COLO829 (cell line): ENCODE data around the gene POLR1E.

Experiments used
- DNase-seq: peaks from one replicate; pipeline ENCODE4 v3.0.0; 2012; ENCODE audit warnings: low spot score

The POLR1E gene

DNA sequence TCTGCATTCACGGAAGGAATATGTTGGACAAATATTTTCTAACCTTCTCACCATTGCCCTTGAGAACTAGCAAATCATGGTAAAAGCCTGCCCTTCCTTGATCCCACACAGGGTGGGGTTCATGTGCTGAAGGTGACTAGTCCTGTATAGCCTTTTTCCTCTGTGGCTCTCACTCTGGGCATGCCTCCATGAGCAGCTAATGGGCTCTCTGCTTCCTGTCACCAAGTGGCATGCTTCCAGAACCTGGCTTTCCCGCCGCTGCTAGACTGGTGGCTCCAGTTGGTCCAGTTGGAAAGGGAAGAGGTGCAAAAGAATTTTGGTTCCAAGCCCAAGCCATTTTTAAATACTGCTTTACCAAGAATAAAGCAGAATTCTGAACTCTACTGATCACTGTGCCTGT, 54.9 kb downstream of the POLR1E start:
- DNase-seq: no peak

DNA sequence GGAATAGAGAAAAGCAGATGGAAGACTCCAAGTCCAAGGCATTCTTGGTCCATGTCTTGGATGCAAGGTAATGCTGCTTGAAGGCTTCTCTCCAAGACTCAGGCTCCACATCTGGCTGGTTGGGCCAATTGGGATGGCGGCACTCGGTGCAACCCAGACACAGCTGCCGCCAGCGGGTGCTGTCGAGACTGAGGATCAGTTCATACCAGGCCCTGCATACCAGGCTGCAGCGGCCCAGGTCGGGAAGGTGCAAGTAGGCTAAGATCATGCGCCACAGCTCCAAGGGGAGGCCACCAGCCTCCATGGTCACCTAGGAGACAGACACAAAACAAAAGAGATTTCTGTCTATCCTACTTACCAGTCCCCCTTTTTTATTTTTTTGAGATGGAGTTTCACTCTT, 55.7 kb downstream of the POLR1E start:
- no peak for DNase-seq

DNA sequence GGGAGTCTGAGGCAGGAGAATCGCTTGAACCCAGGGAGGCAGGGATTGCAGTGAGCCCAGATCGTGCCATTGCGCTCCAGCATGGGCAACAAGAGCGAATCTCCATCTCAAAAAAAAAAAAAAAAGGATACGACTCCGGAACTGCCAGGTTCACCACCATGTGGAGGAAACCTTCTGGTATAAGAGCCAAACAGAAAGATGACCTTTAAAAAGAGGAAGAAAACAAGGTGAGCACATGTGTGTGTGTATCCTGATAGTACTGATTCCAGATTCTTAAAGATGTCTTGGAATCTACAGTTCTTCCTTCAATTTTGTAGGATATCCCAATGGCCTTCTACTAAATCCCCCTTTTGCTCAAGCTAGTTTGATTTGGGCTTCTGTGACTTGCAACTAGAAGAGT, 56.7 kb downstream of the POLR1E start:
- DNase-seq: no peak

DNA sequence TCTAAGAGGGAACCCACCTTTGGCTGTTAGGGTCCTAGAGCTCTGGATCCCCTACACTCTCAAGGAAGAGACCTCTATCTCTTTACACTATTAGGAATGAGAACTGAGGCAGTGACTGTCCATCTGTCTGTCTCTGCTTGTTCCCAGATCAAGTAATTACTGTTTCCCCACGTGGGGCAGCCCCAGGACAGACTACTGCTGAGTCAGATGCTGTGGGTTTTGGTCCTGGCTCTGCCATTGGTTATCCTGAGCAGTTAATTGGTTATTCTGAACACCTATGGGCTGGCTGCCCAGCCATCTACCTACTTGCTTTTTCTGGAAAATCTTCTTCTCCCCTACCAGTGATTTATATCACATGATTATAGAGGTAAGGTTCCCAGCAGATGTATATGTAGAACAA, 57.1 kb downstream of the POLR1E start:
- no peak for DNase-seq

DNA sequence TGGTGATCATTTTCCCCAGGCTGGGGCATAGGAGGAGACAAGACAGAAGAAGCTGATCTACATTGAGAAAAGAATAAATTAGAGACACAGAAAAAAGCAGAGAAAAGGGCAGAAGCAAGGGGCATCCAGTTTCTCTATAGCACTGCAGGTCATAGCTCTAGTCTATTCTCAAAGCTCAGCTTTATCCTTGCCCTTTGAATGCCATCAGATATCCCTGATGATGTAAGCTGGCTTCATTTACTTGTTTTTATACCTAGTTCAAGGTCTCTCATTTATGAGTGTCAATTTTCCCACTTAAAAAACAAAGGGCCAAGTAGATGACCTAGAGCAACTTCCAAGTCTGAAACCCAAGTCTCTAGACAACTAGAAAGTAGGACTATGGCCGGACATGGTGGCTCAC, 57.7 kb downstream of the POLR1E start:
- DNase-seq: no peak

DNA sequence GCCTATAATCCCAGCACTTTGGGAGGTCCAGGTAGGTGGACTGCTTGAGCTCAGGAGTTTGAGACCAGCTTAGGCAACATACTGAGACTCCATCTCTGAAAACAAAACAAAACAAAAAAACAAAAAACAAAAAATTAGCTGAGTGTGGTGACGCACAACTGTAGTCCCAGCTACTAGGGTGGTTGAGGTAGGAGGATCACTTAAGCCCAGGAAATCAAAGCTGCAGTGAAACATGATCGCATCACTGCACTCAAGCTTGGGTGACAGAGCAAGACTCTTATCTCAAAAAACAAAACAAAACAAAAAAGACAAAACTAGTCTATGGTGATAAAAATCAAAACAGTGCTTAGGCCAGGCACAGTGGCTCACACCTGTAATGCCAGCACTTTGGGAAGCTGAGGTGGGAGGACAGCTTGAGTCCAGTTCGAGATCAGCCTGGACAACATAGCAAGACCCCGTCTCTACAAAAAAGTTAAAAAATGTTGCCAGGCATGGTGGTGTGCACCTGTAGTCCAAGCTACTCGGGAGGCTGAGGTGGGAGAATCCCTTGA, 61.7 kb downstream of the POLR1E start:
- DNase-seq: no peak

DNA sequence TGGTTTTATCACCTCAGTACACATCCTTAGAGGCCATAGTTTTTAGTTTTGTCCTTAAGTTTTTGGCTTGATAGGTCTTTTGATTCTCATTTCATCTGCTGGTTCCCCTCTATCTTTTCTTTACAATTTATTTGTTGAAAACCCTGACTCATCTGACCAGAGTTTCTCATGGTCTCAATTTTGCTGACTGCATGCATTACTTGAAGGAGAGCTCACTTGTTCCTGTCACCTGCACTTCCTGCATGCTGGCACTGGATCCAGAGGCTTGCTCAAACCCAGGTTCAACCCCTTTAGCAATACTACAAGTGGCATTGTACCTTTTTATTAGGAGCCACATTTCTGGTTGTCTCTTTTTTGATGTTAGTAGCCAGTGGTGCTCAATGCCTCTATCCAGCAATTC, 63.8 kb downstream of the POLR1E start:
- no peak for DNase-seq

DNA sequence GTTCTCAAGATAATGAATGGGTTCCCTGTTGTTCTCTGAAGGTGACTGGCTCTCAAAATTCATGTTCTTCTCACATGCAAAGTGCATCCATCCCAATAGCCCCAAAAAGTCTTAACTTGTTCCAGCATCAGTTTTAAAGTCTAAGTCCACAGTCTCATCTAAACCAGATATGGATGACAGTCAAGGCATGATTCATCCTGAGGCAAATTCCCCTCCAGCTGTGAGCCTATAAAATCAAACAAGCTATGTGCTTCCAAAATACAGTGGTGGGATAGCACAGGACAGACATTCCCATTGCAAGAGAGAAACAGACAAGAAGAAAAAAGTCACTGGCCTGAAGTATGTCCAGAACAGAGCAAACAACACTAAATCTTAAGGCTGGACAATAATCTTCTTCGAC, 65.0 kb downstream of the POLR1E start:
- no peak for DNase-seq

DNA sequence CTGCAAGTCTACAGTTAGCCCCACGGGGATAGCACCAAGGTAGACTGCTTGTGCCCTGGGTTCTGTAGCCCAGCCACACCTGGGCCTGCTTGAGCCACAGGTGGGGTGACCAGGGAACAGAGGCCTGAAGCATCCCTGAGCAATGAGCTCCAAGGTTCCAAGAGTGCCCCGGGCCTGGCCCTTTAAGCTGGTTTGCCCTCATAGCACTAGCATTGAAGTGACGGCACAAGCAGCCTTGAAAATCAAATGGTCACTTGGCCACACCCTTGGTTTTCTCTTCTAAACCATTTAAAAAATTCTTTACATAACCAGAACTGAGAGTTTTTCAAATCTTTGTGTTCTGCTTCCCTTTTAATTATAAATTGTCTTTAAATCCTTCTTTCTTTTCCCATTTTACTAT, 65.7 kb downstream of the POLR1E start:
- DNase-seq: no peak

DNA sequence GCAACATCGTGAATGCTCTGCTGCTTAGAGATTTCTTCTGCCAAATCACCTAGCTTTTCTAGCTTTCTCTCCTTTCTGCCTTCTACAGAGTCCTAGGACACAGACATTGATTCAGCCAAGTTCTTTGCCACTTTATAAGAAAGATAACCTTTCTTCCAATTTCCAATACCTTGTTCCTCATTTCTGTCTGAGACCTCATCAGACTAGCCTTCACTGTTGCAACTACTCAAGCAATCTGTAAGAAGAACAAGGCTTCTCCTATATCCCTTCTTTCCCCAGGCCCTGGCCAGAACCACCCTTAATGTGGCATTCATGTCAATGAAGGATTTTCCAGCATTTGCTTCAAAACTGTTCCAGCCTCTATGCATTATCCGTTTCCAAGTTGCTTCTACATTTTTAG, 66.1 kb downstream of the POLR1E start:
- no peak for DNase-seq
